Upper lobe of right lung (tissue), 1 donor: ENCODE results near the gene OSBPL10. TPM values are rescaled to one million over a fixed set of nuclear protein-coding genes. Genes with fewer than 3 reads are reported as not detected.

Experiments
- ATAC-seq: fragments of 200-7000 bp; cut with Tn5 transposase; one replicate; pipeline ENCODE4 v1.9.1; 2020; ENCODE audit warnings: mild to moderate bottlenecking, moderate library complexity
- DNase-seq: peaks from one replicate; pipeline ENCODE4 v3.0.0-alpha.2; 2020
- H3K27ac ChIP-seq: fragments of 200-600 bp; one replicate; pipeline ENCODE4 v1.8.0; 2022
- H3K27me3 ChIP-seq: fragments of 200-600 bp; one replicate; pipeline ENCODE4 v1.8.0; 2022; ENCODE audit warnings: mild to moderate bottlenecking
- H3K36me3 ChIP-seq: fragments of 200-600 bp; one replicate; pipeline ENCODE4 v1.8.0; 2022
- H3K4me1 ChIP-seq: fragments of 200-600 bp; one replicate; pipeline ENCODE4 v1.8.0; 2022
- H3K4me3 ChIP-seq: fragments of 200-600 bp; one replicate; pipeline ENCODE4 v1.8.0; 2022; ENCODE audit warnings: mild to moderate bottlenecking
- H3K9me3 ChIP-seq: fragments of 200-600 bp; one replicate; pipeline ENCODE4 v1.8.0; 2022
- CTCF ChIP-seq: fragments of 200-600 bp; IDR thresholded peaks from one replicate; pipeline ENCODE4 v1.8.0; 2022; ENCODE audit warnings: antibody characterized with exemption
- intact Hi-C: fragments of 100-400 bp; cut with DNase I; formaldehyde crosslinking; loops from one replicate; pipeline ENCODE4 v1.11.0; 2022
- total RNA-seq: library from RNA; stranded (reverse); fragmentation: NEBNext Ultra II Directional; extraction: Animal tissue kit (Norgen Biotek cat#: 25700); gene quantifications from one replicate; pipeline ENCODE4 v1.2.1, GENCODE V29; 2021
- donor health status: DM: no; HTN: yes; CAD: no; lungs with severe emphysema.

OSBPL10 gene
- total RNA-seq, 1 donor from 2014 or later = 30.8 TPM

GRCh38 chr3:31729082-31729481 is 252.0 kb downstream of the OSBPL10 start:
- peak; percentile 56 for ATAC-seq
- intact Hi-C loops = no loop called here
- no peak for DNase-seq
- Histone ChIP-seq H3K36me3 (no peaks in the 10 kb centered on the region), H3K4me1 (peaks cover 16% of the 10 kb centered on the region), H3K27me3 (no peaks in the 10 kb centered on the region), H3K4me3 (no peak overlapping the region), H3K27ac (no peak overlapping the region), H3K9me3 (no peaks in the 10 kb centered on the region)
- TF ChIP-seq CTCF = no peak

GRCh38 chr3:31728403-31728802 is 252.7 kb downstream of the OSBPL10 start:
- no peaks in the 10 kb centered on the region for H3K36me3 ChIP-seq

GRCh38 chr3:31725976-31726375 is 255.1 kb downstream of the OSBPL10 start:
- Histone ChIP-seq H3K27ac (no peak overlapping the region), H3K4me1 (no peaks in the 10 kb centered on the region), H3K9me3 (no peaks in the 10 kb centered on the region), H3K36me3 (no peaks in the 10 kb centered on the region), H3K27me3 (no peaks in the 10 kb centered on the region), H3K4me3 (no peak overlapping the region)
- DNase-seq (no peak), ATAC-seq (no peak)
- intact Hi-C loops = no loop called here
- TF ChIP-seq CTCF = no peak

More at GRCh38 chr3:31728403-31728802, 252.7 kb downstream of the OSBPL10 start:
- TF ChIP-seq CTCF = no peak
- no peak overlapping the region for H3K4me3 ChIP-seq
- DNase-seq (no peak), ATAC-seq (no peak)
- no peaks in the 10 kb centered on the region for H3K27me3 ChIP-seq
- H3K4me1 ChIP-seq = peaks cover 9% of the 10 kb centered on the region
- H3K9me3 ChIP-seq = no peaks in the 10 kb centered on the region
- no peak overlapping the region for H3K27ac ChIP-seq
- intact Hi-C loops = no loop called here

GRCh38 chr3:31725568-31725967 is 255.5 kb downstream of the OSBPL10 start:
- DNase-seq (no peak), ATAC-seq (no peak)
- no peak for TF ChIP-seq CTCF
- Histone ChIP-seq H3K4me3 (no peak overlapping the region), H3K27me3 (no peaks in the 10 kb centered on the region), H3K4me1 (no peaks in the 10 kb centered on the region), H3K36me3 (no peaks in the 10 kb centered on the region), H3K27ac (no peak overlapping the region), H3K9me3 (no peaks in the 10 kb centered on the region)
- intact Hi-C loops = no loop called here

- Histone ChIP-seq H3K4me3 (no peak overlapping the region), H3K27ac (no peak overlapping the region), H3K36me3 (no peaks in the 10 kb centered on the region), H3K9me3 (no peaks in the 10 kb centered on the region), H3K27me3 (no peaks in the 10 kb centered on the region), H3K4me1 (no peaks in the 10 kb centered on the region)
- intact Hi-C loops = no loop called here
- DNase-seq (no peak), ATAC-seq (no peak)
- TF ChIP-seq CTCF = peak; percentile 5
These were observed 256.4 kb downstream of the OSBPL10 start for GRCh38 chr3:31724651-31725050.

- H3K4me1 ChIP-seq = no peaks in the 10 kb centered on the region
- intact Hi-C loops = no loop called here
- H3K36me3 ChIP-seq = no peaks in the 10 kb centered on the region
- ATAC-seq (no peak), DNase-seq (no peak)
- H3K9me3 ChIP-seq = no peaks in the 10 kb centered on the region
- no peak for TF ChIP-seq CTCF
- H3K27me3 ChIP-seq = no peaks in the 10 kb centered on the region
- no peak overlapping the region for H3K4me3 ChIP-seq
- no peak overlapping the region for H3K27ac ChIP-seq
These were observed 256.9 kb downstream of the OSBPL10 start for GRCh38 chr3:31724116-31724515.
